ENCODE results near the gene TMEM259.

Gene TMEM259

DNA sequence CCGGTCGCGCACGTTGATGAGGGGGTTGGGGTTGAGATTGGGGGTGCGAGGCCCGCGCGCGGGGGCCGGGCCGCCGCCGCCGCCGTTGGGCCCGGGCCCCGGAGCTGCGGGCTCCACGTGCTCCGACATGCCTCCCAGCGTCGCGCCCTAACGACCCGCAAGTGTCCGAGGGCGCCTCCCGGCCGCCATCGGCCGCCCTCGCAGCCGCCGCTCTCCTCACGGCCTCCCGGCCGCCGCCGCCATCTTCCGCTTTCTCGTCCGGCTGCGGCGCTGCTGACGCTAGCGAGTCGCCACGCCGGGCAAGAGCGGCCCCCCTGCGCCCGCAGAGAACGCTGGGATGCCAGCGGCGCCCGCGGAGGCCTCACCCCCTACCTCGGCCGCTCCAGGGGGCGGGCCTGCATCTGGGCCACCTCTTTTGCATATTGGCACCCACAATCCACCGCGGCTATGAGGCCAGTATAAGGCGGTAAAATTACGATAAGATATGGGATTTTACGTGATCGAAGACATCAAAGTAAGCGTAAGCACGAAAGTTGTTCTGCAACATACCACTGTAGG is at the start of gene TMEM259:
Gene TMEM259 (minus strand): TSS at position 256 of the 558 bp plus-strand sequence. CDS start 127 bp downstream, at position 129.
- DNase-seq (ENCODE audit: low read depth in 2 of 2): peak; percentile 94 to 96

DNA sequence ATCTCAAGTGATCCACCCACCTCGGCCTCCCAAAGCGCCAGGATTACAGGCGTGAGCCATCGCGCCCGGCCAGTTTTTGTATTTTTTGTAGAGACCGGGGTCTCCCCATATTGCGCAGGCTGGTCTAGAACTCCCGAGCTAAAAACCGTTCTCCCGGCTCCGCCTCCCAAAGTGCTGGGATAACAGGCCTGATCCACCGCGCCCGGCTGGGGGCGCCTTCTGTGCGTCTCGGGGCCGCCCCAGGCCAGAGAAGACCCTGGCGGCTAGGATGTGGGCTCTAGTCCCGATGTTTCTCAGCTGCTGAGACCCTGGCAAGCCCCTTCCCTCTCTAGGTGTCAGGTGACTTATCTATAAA is 49.6 kb upstream of the TMEM259 start:
- DNase-seq (ENCODE audit: low read depth in 2 of 2): no peak

DNA sequence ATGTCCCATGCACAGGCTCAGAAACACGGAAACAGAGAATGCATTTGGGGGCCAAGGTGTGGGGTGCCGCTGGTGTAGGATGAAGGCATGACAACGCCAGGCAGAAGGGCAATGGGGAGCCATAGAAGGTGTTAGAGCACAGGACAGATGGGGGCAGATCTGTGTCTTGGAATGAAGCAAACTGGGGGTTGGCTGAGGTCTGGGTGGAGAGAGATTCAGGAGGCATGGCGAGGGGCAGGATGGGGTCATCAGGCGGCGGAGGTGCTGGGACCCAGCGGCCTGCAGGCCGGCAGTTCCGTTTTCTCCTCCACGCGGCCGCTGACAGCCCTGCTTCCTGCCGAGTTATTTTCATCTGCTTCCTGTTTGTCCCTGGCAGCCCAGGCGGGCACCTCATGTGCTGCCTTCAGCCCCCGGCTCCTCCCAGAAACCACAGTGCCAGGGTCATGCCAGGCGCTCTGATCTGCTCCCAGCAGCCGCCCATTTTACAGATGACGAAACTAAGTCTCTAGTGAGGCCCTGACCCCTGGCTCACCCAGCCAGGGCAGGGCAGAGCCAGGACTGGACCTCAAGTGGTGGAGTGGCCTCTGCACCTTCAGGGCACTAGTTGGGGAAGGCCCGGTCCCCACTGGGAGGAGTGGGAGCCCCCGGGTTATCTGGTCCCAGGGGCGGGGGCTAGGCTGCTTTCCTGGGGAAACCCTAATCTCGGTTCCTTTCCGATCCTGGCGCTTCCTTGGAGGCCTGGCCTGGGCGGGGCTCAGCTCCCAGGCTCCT is 48.3 kb upstream of the TMEM259 start:
- no peak for DNase-seq (ENCODE audit: low read depth in 2 of 2)

DNA sequence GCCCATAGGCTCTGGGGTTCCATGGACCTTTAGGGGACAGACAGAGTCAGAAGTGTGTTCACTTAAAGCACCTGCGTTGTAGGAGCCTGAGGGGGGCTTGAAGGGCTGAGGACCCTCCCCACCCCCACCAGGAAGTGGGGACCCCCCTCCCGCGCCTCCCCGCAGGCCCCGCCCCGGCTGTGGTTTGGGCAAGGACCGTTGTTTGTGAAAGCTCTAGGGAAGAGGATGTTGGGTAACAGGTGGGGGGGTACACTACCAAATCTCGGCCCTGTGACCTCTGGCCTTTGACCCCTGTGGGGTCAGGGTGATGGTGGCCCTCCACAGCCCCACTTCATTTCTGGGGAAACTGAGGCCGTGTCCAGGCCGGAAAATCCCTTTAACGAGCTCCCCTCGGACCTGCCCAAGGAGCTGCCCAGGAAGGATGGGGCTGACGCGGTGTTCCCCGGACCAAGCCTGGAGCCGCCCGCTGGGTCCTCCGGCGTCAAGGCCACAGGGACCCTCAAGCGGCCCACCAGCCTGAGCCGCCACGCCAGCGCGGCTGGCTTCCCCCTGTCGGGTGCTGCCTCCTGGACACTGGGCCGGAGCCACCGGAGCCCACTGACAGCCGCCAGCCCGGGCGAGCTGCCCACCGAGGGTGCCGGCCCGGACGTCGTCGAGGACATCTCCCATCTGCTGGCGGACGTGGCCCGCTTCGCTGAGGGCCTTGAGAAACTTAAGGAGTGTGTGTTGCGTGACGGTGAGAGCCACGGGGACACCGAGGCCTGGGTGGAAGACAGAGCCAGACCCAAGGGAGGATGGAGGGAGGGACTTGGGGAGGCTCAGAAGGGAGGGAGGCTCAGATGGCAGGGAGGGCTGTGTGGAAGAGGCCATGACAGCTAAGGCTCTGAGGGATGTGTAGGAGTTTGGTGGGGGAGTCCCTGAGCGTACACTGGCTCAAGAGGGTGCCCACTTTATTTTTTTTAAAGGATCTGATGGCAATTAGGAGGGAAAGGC is 47.4 kb upstream of the TMEM259 start:
- DNase-seq (ENCODE audit: low read depth in 2 of 2): no peak

DNA sequence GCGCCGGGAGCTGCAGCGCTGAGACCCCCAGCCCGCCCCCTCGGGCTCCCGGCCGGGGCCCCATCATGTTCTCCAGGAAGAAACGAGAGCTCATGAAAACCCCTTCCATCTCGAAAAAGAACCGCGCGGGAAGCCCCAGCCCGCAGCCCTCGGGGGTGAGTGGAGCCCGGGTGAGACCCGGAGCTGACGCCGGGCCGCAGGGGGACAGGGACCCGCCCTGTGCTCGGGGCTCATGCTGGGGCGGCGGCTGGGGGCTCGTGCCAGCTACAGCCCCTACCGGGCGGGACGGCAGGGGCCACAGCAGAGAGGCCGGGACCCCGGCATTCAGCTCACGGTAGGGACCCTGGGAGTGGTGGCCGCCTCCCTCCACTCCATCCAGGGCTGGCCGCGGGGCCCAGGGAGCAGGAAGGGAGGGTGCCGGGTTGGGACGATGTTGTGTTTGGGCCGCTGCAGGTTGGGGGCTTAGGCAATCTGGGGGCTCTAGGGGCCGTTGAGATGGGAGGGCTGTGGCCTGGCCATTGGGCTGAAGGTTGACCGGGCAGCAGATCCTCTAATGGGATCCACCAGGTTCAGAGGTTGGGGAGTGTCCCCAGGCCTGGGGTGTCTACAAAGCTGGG is 46.5 kb upstream of the TMEM259 start:
- no peak for DNase-seq (ENCODE audit: low read depth in 2 of 2)

DNA sequence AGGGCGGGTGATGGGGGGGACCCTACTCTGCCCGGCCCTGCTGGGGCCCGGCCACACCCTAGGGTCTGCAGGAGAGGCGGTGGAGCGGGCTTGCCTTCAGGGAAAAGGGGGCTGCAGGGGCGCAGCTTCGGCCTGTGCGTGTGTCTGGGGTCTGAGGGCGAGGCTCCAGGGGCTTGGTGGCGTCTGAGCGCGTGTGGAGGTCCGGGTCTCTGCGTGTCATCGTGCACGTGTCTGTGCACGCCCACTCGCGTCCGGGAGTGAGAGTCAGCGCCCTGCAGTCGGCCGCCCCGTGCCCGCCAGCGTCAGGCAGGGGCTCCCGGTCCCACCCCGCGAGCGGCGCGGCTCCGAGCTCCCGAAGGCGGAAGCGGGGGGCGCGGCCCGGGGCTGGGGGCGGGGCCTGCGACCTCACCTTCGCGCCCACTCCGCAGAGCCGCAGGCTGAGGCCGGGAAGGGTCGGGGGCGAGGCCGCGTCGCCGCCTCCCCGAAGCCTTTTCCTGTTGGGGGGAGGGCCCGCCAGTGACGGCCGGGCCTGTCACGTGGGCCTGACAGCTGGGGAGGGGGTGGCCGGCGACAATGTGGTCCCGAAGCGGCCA is 45.9 kb upstream of the TMEM259 start, which contains the start of gene ARHGAP45:
Gene ARHGAP45 (plus strand): TSS at position 420 of the 593 bp plus-strand sequence. CDS start 239 bp downstream, outside the sequence.
- peak; percentile 69 to 73 for DNase-seq (ENCODE audit: low read depth in 2 of 2)

DNA sequence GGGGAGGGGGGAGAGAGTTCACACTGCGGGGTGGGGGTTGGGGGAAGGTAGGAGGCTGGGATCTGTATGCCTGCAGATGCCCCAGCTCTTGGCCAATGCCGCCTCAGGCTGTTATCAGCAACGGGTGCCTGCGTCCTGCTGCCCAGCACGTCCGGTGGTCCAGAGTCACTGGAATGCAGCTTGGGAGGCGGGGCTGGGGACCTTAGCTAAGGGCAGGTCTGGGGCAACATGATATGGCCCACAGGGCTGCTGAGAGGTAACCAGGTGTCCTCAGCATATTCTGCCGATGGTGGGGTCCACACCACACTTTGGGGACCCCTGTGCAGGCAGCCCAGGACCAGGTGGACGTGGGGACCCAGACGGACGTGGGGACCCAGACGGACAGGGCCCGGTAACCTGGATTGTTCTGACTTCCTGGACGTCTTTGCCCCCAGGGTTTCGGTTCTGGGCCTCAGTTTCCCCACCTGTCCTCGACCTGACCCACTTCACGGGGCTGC is 45.4 kb upstream of the TMEM259 start:
- DNase-seq (ENCODE audit: low read depth in 2 of 2): no peak

DNA sequence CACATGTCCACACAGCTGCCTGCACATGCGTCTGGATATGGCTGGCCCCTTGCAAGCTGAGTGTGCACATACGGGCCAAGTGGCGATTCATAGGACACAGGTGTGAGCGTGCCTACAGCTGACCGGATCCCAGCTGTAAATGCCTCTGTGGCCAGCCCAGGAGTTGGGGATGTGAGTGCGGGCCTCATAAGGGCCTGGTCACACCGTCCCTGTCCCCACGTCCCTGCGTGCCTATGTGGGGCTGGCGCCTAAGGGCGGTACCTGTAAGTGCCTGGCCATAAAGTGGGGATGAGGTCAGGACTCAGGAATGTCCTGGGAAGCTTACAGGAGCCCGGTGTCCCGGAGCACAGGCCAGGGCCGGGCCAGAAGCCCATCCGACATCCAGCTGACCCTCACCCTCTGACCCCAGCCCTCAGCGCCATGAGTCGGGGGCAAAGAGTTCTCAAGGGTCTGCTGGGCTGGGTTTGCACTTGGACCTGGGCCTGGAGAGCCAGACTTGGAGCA is 44.7 kb upstream of the TMEM259 start:
- no peak for DNase-seq (ENCODE audit: low read depth in 2 of 2)

DNA sequence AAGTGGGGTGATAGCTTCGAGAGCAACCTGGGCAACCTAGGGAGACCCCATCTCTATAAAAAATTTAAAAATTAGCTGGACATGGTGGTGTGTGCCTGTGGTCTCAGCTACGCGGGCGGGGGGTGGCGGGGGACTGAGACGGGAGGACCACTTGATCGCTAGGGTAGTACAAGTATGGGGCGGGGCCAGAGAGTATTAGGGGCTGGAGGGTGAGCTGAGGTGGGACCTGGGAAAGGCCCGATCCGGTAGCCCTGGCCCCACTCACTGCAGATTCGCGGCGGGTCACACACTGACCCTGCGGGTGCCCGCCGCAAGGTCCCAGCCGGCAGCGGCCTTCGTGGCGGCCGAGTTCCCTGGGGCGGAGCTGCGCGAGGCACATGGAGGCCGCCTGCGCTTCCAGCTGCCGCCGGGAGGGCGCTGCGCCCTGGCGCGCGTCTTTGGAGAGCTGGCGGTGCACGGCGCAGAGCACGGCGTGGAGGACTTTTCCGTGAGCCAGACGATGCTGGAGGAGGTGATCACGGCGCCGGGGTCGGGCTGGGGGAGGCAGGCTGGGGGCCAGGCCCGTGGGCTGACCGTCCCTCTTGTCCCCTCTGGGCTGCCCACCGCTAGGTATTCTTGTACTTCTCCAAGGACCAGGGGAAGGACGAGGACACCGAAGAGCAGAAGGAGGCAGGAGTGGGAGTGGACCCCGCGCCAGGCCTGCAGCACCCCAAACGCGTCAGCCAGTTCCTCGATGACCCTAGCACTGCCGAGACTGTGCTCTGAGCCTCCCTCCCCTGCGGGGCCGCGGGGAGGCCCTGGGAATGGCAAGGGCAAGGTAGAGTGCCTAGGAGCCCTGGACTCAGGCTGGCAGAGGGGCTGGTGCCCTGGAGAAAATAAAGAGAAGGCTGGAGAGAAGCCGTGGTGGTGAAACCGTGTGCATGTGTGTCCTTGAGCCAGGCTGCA is 44.0 kb upstream of the TMEM259 start:
- DNase-seq (ENCODE audit: low read depth in 2 of 2): peak; percentile 58 to 63

DNA sequence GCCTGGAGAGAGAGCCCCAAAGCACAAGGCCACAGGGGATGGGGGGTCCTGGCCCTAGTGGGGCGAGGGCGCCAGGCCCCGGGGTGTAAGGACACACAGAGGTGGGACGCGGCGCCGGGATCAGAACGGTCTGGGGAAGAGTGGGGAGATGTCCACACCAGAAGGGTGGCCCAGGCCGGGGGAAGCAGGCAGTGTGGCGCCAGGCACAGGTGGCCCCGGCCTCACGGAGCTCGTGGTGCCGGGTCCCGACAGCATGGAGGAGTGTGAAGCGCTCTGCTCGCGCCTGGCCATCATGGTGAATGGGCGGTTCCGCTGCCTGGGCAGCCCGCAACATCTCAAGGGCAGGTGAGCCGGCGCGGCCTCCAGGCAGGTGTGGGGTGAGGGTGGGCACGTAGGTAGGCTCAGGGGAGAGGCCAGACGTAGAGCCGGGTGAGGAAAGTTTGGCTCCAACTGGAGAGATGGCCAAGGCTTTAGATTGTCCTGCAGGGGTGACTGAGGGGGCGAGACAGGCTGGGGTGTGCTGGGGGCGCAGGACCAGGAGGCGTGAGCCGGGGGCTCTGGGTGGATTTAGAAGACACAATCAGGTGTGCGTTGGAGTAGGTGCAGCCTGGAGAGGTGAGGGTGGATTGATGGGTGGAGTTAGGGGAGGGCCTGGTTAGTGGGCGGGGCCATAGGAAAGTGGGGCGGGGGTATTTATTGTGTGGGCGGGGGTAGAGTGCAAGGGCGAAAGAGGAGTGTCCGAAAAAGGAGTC is 43.2 kb upstream of the TMEM259 start:
- no peak for DNase-seq (ENCODE audit: low read depth in 2 of 2)

DNA sequence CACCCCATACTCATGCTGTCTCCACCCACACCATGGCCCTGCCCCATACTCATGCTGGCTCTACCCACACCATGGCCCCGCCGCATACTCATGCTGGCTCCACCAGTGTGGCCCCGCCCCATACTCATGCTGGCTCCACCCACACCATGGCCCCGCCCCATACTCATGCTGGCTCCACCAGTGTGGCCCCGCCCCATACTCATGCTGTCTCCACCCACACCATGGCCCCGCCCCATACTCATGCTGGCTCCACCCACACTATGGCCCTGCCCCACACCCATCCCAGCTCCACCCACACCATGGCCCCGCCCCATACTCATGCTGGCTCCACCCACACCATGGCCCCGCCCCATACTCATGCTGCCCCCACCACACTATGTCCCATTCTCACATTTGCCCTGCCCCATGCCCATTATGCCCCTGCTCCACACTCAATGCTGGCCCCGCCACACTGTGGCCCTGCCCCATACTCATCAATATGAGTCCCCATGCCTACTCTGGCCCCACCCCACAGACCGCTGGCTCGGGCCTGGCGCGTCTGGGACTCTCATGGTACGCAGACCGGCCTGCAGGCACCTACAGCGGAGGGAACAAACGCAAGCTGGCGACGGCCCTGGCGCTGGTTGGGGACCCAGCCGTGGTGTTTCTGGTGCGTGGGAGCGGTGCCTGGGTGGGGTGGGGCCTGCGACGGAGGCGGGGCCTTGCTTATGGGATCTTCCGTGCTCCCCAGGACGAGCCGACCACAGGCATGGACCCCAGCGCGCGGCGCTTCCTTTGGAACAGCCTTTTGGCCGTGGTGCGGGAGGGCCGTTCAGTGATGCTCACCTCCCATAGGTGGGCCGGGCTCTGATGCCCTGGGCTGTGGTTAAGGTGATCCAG is 42.3 kb upstream of the TMEM259 start:
- no peak for DNase-seq (ENCODE audit: low read depth in 2 of 2)

DNA sequence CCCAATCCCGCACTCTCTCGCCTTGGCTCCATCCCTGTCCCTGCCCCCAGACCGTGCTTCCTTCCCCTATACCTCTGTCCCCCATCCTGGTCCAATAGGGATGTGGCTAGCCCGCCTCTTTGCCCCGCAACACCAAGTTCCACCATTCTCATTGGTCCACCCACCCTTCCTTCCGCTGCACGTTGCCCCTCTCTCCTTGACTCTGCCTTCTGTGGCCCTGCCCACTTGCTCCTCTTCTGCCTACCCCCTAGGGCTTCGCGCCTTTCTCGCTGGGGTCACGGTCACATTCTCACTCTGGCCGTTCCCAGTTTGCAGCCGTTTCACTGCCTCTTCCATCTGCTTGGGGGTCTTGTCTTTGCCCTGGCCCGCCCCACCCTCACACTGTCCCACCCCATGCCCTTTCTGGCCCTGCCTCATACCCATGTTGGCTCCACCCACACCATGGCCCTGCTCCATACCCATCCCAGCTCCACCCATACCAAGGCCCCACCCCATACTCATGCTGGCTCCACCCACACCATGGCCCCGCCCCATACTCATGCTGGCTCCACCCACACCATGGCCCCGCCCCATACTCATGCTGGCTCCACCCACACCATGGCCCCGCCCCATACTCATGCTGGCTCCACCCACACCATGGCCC is 41.6 kb upstream of the TMEM259 start:
- no peak for DNase-seq (ENCODE audit: low read depth in 2 of 2)

DNA sequence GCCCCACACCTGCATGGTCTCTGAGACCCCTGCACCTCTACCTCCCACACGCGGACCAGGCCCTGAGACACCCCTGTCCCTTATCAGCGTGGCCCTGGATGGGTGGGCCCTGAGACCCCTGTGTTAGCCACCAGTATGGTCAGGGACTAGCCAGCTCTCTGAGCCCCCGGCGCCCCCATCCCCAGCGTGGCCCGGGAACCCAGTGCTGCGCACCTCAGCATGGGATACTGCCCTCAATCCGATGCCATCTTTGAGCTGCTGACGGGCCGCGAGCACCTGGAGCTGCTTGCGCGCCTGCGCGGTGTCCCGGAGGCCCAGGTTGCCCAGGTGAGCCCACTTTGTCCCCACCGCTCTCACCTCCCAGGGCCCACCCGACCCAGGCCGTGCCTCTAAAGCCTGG is 41.1 kb upstream of the TMEM259 start:
- DNase-seq (ENCODE audit: low read depth in 2 of 2): no peak

DNA sequence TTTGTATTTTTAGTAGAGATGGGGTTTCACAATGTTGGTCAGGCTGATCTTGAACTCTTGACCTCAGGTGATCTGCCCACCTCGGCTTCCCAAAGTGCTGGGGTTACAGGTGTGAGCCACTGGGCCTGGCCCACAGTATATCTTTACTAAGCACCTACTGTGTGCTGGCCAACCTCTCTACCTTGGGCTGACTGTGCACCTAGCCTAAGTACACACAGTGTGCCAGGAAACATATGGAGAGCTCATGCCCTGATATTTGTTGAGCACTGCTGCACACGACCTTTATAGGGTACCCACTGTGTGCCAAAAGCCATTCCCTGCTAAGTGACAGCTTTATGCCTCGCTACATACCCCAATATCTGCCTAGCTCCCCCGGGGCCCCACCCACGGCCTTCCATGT is 39.8 kb upstream of the TMEM259 start:
- no peak for DNase-seq (ENCODE audit: low read depth in 2 of 2)

DNA sequence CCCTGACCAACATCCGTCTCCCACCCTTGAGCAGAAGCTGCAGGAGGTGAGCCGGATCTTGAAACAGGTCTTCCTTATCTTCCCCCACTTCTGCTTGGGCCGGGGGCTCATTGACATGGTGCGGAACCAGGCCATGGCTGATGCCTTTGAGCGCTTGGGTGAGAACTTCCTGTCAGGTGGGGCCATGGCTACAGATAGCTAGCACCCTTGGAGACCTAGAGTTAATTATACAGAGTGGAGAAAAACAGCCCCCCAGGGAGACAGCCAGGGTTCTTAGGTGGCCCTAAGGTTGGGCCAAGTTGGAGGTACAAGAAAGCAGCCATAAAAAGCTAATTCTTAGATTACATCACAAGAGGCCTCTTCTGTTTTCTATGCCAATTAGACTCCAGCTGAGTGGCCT is 37.2 kb upstream of the TMEM259 start:
- DNase-seq (ENCODE audit: low read depth in 2 of 2): no peak

DNA sequence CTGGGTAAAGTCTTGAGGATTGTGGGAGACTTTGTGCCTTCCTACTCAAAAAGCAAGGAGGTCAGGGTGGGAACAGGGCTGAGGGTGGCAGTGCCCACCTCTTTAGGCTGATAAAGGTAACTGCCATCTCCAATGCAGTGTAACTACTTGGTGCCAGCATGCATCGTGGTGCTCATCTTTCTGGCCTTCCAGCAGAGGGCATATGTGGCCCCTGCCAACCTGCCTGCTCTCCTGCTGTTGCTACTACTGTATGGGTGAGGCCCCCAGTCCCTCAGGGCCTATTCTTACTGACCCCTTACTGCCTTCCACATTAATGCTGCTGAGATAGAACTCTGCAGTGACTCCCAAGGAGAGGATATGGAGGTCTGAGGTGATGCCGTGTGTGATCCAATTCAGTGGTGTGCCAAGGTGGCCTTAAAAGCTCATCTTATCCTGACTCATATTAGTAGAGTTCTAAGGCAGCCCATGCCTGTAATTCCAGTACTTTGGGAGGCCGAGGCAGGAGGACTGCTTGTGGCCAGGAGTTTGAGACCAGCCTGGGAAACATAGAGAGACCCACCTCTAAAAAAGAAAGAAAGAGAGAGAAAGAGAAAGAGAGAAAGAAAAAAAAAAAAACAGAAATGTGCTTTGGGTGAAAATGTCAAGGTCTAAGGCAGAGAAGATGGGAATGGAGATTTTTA is 36.4 kb upstream of the TMEM259 start:
- DNase-seq (ENCODE audit: low read depth in 2 of 2): no peak
